OCI-LY7 (cell line): ENCODE results near the gene GJA5. TPM values are rescaled to one million over a fixed set of nuclear protein-coding genes. Genes with fewer than 3 reads are reported as not detected.
A peak's percentile ranks its signal among the peaks of the same experiment; 100 is the strongest.

ENCODE experiments used
- BruUV-seq: library from RNA; stranded (reverse); fragments of 400-500 nt; replicated peaks from 2 replicates; lab custom pipeline; 2021; lab: Mats Ljungman, UMichigan
- CTCF ChIA-PET: fragments of 300-600 bp; sonication (Branson Sonifier 250); formaldehyde crosslinking; loops from one replicate; lab custom pipeline; 2022; ENCODE audit warnings: antibody characterized with exemption; ENCODE audit not compliant: unreplicated experiment; lab: Charles Lee
- POLR2A ChIA-PET: fragments of 300-600 bp; sonication (Branson Sonifier 250); formaldehyde crosslinking; loops from one replicate; lab custom pipeline; 2022; ENCODE audit warnings: antibody characterized with exemption; lab: Charles Lee
- DNase-seq: peaks from one replicate; pipeline ENCODE4 v3.0.0-alpha.2; 2015; ENCODE audit warnings: low spot score
- H2AFZ ChIP-seq: fragments of 200-600 bp; sonication (generic), shearing (Covaris generic); 2 replicates; pipeline ENCODE4 v1.6.1; 2014; ENCODE audit warnings: mild to moderate bottlenecking, antibody characterized with exemption, low read length, moderate library complexity
- H3K27ac ChIP-seq: fragments of 200-600 bp; sonication (generic); 2 replicates; pipeline ENCODE4 v1.5.1; 2014; ENCODE audit warnings: mixed run types, low read depth, mild to moderate bottlenecking, moderate library complexity, low read length, inconsistent platforms; ENCODE audit not compliant: poor library complexity, severe bottlenecking
- H3K36me3 ChIP-seq: fragments of 200-600 bp; sonication (generic); 2 replicates; pipeline ENCODE4 v1.6.1; 2014; ENCODE audit warnings: mild to moderate bottlenecking, antibody characterized with exemption, low read length, moderate library complexity, mixed read lengths; ENCODE audit not compliant: insufficient read depth
- H3K4me1 ChIP-seq: fragments of 200-600 bp; sonication (generic); 2 replicates; pipeline ENCODE4 v1.5.1; 2014; ENCODE audit warnings: mild to moderate bottlenecking, low read length; ENCODE audit not compliant: insufficient read depth, poor library complexity, severe bottlenecking
- H3K4me2 ChIP-seq: fragments of 200-600 bp; sonication (generic); 2 replicates; pipeline ENCODE4 v1.6.1; 2014; ENCODE audit warnings: mild to moderate bottlenecking, low read length
- H3K4me3 ChIP-seq: fragments of 200-600 bp; sonication (generic); 2 replicates; pipeline ENCODE4 v1.5.1; 2014; ENCODE audit warnings: mild to moderate bottlenecking, low read depth, low read length; ENCODE audit not compliant: poor library complexity, severe bottlenecking
- H3K79me2 ChIP-seq: fragments of 200-600 bp; sonication (generic); 2 replicates; pipeline ENCODE4 v1.6.1; 2016; ENCODE audit warnings: low read depth, mild to moderate bottlenecking, low read length, moderate library complexity, mixed read lengths; ENCODE audit not compliant: insufficient read depth
- H3K9me2 ChIP-seq: fragments of 200-600 bp; sonication (generic); 2 replicates; pipeline ENCODE4 v1.6.1; 2016; ENCODE audit warnings: mild to moderate bottlenecking, low read length, mixed read lengths; ENCODE audit not compliant: insufficient read depth
- H3K9me3 ChIP-seq: fragments of 200-600 bp; sonication (generic); 2 replicates; pipeline ENCODE4 v1.6.1; 2014; ENCODE audit warnings: mild to moderate bottlenecking, mixed run types, low read length, mixed read lengths
- H4K20me1 ChIP-seq: fragments of 200-600 bp; sonication (generic); 2 replicates; pipeline ENCODE4 v1.6.1; 2014; ENCODE audit warnings: mild to moderate bottlenecking, antibody characterized with exemption, low read length, moderate library complexity, mixed read lengths; ENCODE audit not compliant: insufficient read depth
- EZH2phosphoT487 ChIP-seq: fragments of 200-600 bp; sonication (generic); IDR thresholded peaks from 2 replicates; pipeline ENCODE4 v1.6.1; 2018; ENCODE audit warnings: low read depth, borderline replicate concordance, mild to moderate bottlenecking, mixed run types, antibody characterized with exemption, low read length, moderate library complexity, mixed read lengths
- intact Hi-C: fragments of 100-400 bp; cut with micrococcal nuclease; formaldehyde crosslinking; loops from one replicate; pipeline ENCODE4 v1.10.0; 2022; ENCODE audit not compliant: unreplicated experiment
- total RNA-seq, 2 experiments: library from RNA; depleted of rRNA in 1 of 2; stranded (reverse); fragments of >200 nt in 1 of 2; shearing (Covaris generic) in 1 of 2; gene quantifications; 2 replicates each; pipeline ENCODE4 v1.2.3, GENCODE V29; 2014 to 2022
- TF ChIP-seq, protein P1 (sequence below): fragments of 200-600 bp; sonication (generic); conservative IDR thresholded peaks from 2 replicates; pipeline ENCODE4 v1.5.1; 2014; ENCODE audit warnings: mild to moderate bottlenecking, antibody characterized with exemption, low read length, moderate library complexity, mixed read lengths

The GJA5 gene
- total RNA-seq, 2 experiments from 2014 or later: not detected

DNA sequence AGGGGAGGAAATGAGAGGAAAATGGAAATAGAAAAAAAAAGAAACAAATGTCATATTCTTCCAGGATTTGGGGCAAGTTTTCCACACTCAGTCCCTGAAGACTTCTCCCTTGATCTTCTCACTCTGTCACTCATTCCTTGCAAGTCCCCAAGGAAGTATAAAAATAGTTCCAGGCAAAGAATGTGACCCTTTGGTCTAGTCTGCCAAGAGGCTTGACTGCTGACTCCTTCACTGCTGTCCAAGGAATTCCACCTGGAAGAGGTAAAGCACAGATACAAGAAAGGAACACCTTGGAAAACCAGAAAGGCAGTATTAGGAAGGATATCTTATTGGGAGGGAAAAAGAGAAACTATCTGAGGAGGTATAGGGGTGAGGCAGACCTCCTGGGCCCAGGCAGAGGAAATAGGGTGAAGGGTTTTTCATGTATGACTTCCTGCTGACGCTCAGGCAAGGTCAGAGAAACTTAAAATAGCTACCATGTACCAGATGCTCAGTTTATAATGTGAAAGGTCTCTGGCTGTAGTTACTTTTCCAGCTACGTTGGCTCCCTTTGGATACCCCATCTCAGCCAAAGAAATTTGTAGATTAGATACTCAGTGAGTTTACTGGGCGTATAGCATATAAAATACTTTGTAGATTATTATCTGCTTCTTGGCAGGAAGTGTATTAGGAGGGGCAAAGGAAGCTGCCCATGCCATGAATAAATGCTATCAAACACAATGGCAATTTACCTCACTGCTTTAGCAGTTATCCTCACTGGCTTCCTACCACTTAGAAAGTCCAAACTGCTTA, 2.0 kb upstream of the GJA5 start:
- Histone ChIP-seq H3K36me3 (no peaks in the 10 kb centered on the region), H3K9me2 (no peaks in the 10 kb centered on the region), H3K4me1 (peaks cover 23% of the 10 kb centered on the region), H2AFZ (peak overlapping the region; percentile 95), H3K4me2 (peak overlapping the region; percentile 79), H3K9me3 (no peaks in the 10 kb centered on the region), H3K4me3 (peak overlapping the region; percentile 38), H3K27ac (peak overlapping the region; percentile 35), H4K20me1 (no peaks in the 10 kb centered on the region), H3K79me2 (no peaks in the 10 kb centered on the region)
- no TSS peak for BruUV-seq
- intact Hi-C loops: no loop called here
- POLR2A ChIA-PET: interaction anchor here (0.6 to 1.2 kb wide), 3 partner anchors 15 to 441 kb away, joined by 3 to 4 read pairs (median 4); no protein-coding TSS in a partner anchor
- TF ChIP-seq, protein P1, sequence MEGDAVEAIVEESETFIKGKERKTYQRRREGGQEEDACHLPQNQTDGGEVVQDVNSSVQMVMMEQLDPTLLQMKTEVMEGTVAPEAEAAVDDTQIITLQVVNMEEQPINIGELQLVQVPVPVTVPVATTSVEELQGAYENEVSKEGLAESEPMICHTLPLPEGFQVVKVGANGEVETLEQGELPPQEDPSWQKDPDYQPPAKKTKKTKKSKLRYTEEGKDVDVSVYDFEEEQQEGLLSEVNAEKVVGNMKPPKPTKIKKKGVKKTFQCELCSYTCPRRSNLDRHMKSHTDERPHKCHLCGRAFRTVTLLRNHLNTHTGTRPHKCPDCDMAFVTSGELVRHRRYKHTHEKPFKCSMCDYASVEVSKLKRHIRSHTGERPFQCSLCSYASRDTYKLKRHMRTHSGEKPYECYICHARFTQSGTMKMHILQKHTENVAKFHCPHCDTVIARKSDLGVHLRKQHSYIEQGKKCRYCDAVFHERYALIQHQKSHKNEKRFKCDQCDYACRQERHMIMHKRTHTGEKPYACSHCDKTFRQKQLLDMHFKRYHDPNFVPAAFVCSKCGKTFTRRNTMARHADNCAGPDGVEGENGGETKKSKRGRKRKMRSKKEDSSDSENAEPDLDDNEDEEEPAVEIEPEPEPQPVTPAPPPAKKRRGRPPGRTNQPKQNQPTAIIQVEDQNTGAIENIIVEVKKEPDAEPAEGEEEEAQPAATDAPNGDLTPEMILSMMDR: no peak
- TF ChIP-seq EZH2phosphoT487: no peak
- peak; percentile 73 for DNase-seq
- CTCF ChIA-PET: no interaction called here

DNA sequence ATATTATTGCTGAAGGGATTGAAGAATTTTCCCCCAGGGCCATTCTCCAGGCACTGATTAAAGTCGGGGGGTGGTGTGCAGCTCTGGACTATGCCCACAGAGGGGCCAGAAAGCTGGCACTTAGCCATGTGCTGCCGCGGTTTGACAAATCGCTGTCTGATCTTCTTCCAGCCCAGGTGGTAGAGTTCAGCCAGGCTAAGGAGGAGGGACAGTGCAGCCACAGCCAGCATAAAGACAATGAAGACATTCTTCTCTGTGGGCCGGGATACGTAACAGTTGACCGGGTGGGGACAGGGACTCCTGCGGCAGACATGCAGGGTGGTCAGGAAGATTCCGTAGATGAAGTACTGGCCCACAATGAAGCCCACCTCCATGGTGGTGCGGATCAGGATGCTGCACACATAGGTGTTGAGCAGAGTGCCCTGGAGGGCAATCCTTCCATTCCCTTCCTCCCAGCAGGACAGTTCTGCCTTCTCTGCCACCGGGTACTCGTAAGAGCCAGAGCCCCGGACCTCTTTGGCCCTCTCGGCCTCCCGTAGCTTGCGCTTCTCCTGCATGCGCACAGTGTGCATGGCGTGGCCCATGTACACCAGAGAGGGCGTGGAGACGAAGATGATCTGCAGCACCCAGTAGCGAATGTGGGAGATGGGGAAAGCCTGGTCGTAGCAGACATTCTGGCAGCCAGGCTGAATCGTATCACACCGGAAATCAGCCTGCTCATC, 1.9 kb downstream of the GJA5 start:
- DNase-seq: no peak
- no peak overlapping the region for H2AFZ ChIP-seq
- intact Hi-C loops: no loop called here
- TF ChIP-seq EZH2phosphoT487: no peak
- TF ChIP-seq, protein P1: no peak
- no TSS peak for BruUV-seq
- H3K27ac ChIP-seq: no peak overlapping the region
- no peaks in the 10 kb centered on the region for H3K79me2 ChIP-seq
- H3K36me3 ChIP-seq: no peaks in the 10 kb centered on the region
- H3K4me2 ChIP-seq: no peak overlapping the region
- no peaks in the 10 kb centered on the region for H4K20me1 ChIP-seq
- POLR2A ChIA-PET: no interaction called here
- peaks cover 22% of the 10 kb centered on the region for H3K4me1 ChIP-seq
- H3K9me3 ChIP-seq: no peaks in the 10 kb centered on the region
- H3K4me3 ChIP-seq: no peak overlapping the region
- H3K9me2 ChIP-seq: no peaks in the 10 kb centered on the region
- CTCF ChIA-PET: no interaction called here
